HG02981 (cell line): ENCODE results near the gene PRR35.

Experiments used
- ATAC-seq: cut with Tn5 transposase; IDR thresholded peaks from one replicate; pipeline ENCODE4 v1.9.1; 2021; ENCODE audit warnings: mild to moderate bottlenecking, moderate library complexity; ENCODE audit not compliant: unreplicated experiment

PRR35 gene

GRCh38 chr16:560204-560700, at the start of gene PRR35:
TSS of gene PRR35 (plus strand) at chr16:560394. CDS start at chr16:563295, 2,901 bp downstream.
- no peak for ATAC-seq

GRCh38 chr16:512802-513201, 47.4 kb upstream of the PRR35 start:
- ATAC-seq = no peak

DNA sequence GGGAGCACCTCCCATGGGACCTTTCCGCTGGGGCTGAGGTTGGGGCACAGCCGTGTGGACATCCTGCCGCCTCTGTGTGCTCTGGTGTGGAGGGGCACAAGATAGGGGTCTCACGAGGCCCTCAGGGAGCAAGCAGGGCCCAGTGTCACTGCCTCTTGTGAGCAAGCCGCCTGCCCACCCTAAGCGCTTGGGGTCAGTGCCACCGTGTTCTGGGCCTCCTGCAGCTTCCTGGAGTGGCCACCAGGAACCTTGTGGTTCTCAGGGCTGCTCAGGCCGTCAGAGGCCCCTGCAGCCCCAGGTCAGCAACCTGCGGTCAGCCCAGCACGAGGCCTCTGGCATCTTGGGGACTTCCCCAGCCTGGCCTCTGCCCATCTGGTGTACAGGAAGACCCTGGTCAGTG, 46.2 kb upstream of the PRR35 start:
- ATAC-seq = no peak

DNA sequence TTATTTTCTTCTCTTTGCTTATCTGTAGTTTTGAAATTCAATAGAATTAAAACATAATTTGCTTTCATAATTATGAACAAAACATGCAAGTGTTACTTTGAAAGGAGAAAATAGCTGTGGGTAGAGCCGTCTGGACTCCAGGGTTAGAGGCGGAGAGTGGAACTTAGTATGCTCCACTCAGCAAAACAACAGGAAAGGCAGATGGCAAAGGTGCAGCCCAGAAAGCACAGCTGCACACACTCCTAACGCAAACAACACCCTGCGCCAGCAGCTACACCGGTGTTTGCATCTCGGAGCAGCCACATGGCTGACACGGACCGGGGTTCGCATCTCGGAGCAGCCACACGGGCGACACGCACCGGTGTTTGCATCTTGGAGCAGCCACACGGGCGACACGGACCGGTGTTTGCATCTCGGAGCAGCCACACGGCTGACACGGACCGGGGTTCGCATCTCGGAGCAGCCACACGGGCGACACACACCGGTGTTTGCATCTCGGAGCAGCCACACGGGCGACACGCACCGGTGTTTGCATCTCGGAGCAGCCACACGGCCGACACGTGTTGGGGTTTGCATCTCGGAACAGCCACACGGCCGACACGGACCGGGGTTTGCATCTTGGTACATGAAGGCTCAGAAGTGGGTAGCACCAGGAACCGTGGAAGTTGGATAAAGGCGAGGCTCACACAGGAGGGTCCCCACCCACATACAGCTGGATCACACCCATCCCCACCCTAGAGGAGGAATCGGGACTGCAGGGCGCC, 44.8 kb upstream of the PRR35 start:
- ATAC-seq = no peak

DNA sequence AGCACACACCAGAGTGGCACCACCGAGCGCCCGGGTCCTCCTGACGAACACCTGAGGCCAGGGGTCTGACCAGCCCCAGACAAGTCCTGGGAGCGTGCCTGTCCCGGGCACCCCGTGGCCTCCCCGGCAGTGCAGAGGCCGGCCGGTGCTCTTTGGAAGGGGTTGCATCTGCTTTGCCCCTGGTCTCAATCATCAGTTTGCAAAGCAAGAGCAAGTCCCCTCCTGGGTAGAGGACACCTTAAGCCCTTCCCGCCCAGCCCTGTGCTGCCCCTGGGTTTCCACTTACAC, 44.3 kb upstream of the PRR35 start:
- ATAC-seq = no peak

GRCh38 chr16:516301-516700, 43.9 kb upstream of the PRR35 start:
- no peak for ATAC-seq

GRCh38 chr16:518858-519257, 41.3 kb upstream of the PRR35 start:
- ATAC-seq = no peak

GRCh38 chr16:519425-519824, 40.8 kb upstream of the PRR35 start:
- ATAC-seq = no peak

GRCh38 chr16:519841-520687, 40.1 kb upstream of the PRR35 start:
- no peak for ATAC-seq

DNA sequence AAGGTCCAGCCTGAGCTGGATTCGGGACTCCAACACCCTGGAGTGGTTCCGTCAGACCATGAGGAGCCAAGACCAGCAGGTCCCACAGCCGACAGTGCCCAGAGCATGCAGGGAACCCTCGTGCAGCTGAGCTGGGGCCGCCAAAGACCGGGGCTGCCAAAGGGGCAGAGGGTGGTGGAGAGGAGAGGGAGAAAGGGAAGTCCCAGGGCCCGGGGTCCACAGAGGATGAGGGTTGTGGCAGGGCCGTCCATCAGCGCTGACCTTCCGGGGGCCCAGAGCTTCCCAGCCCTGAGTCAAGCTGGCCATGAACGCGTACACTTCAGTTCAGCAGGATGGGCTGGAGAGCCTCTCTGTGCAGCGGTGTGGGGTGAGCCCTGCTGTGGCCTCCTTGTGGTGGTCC, 39.3 kb upstream of the PRR35 start:
- ATAC-seq = no peak

- ATAC-seq = no peak
Observed at GRCh38 chr16:521381-522210, 38.6 kb upstream of the PRR35 start.

DNA sequence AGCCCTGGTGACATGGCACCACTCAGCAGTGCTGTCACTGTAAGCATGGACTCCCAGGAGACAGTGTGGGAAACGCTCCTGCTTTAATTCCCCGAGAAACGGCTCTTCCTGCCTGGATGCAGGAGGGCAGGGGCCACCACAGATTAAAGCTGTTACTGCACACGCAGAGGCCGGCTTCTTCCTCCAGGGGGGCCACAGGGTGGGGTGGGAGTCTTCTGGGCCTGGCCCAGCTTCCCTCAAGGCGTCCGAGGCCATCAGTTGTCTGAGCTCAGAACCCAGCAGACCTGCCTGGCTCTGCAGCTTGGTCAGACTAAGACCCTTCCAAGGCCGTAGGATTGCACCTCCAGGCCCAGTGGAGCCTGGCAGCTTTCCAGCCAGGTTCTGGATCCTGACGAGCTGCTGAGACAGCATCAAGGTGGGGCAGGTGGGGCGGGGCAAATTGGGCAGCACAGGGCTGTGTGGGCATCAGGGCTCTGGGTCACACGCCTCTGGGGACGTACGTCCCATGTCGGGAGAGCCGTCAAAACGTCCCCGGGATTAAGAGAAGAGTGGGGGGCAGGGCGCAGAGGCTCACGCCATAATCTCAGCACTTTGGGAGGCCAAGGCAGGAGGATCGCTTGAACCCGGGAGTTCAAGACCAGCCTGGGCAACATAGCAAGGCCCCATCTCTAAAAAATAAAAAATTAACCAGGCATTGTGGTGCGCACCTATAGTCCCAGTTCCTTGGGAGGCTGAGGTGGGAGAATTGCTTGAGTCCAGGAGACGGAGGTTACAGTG, 37.7 kb upstream of the PRR35 start:
- ATAC-seq = no peak

GRCh38 chr16:523097-523741, 37.0 kb upstream of the PRR35 start:
- no peak for ATAC-seq

DNA sequence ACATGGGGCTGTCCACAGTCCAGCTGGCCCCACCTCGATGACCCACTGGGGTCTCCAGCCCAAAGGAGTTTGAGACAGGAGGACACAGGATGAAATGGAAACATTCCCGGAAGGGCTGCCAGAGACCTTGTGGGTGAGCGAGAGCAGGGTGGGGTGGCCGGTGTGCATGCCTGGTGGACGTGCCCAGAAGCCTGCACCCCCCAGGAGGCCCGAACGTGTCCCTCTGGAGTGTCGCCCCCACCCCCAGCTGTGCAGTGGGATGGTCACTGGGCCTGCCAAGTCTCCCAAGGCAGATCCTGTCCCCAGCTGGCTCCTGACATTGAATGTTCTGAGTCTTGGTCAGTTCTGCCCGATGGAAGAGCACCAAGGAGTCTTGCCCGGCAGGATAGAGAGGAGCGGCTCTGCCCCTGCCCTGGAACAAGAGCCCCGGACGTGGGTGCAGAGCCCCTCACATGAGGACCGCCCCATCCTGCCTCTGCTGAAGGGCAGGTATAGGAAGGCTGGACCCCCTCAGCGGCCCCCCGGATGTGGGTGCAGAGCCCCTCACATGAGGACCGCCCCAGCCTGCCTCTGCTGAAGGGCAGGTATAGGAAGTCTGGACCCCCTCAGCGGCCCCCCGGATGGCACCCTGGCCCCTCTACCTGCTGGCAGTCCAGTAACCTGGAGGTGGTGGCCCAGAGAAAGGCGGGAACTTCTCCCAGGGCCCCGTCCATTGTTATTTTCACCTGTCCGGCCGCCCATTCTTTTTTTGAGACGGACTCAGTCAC, 35.7 kb upstream of the PRR35 start:
- ATAC-seq = no peak

DNA sequence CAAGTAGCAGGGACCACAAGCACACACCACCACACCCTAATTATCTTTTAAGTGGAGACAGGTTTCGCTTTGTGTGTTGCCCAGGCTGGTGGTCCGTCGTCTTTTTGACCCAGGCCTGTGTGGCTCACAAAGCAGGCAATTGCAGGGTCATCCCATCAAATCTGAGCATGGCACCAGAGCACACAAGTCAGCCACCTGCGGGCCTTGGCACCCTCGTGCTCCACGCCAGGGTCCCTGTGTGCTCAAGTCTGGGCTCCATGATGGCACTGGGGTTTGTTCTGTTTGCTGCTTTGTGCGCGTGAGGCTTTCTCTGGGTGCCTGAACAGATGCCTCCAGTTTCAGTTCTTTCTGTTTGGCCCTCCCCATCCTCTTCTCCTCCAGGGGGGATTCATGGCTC, 35.1 kb upstream of the PRR35 start:
- ATAC-seq = no peak

- no peak for ATAC-seq
Observed at GRCh38 chr16:525520-526180, 34.5 kb upstream of the PRR35 start.

- no peak for ATAC-seq
Observed at GRCh38 chr16:526181-527014, 33.8 kb upstream of the PRR35 start.
